Astrocyte (in vitro differentiated cells and primary cell): ENCODE measurements around the gene SIVA1.

Experiments used
- EZH2 ChIP-seq: IDR thresholded peaks from 2 replicates; pipeline ENCODE4 v1.6.1; 2012; ENCODE audit warnings: mild to moderate bottlenecking, low read length, inconsistent platforms; ENCODE audit not compliant: insufficient read depth
- TF ChIP-seq, protein P1 (sequence below): IDR thresholded peaks from 2 replicates; pipeline ENCODE4 v1.5.1; 2011; ENCODE audit warnings: low read depth, mild to moderate bottlenecking, inconsistent platforms, low read length, moderate library complexity; ENCODE audit not compliant: insufficient read depth

DNA sequence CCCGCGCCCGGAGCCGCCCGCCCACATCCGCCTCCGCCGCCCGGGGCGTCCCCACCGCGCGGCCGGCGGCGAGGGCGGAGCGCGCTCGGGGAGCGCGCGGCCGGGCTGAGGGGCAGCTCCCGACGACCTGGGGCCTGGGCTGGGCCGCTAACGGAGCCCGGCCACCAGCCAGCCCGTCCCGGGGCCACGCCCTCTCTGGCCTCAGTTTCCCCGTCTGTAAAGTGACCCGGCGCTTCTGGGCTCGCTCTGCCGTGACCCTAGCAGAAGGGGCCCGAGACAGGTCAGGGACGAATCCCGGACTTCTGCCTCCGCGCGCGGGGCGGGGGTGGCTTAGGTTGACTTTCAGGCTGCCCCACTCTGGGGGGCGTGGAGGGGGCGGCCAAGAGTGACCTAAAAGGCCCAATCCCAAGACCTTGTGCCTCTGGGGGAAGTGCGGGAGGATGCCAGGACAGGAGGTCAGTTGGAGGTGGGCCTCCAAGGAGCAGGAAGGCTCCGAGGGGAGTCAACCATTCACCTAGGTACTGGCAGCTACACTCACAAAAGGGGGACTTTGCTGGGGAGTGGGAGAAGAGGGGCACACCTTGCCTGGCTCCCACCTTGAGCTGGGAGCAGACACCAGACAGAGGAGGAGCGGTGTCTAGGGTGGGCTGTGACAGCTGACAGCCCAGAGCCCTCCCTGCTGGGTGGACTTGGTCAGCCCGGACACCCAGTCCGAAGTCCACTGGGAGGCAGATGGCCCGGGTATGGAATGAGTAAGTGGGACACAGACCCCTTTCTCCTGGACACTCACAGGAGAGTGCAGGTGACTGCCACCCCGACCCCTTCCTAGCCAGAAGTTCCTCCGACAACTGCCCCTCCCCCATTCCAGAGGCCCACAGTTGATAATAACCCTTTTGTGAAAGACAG lies 43.1 kb downstream of the SIVA1 start:
- TF ChIP-seq, protein P1, sequence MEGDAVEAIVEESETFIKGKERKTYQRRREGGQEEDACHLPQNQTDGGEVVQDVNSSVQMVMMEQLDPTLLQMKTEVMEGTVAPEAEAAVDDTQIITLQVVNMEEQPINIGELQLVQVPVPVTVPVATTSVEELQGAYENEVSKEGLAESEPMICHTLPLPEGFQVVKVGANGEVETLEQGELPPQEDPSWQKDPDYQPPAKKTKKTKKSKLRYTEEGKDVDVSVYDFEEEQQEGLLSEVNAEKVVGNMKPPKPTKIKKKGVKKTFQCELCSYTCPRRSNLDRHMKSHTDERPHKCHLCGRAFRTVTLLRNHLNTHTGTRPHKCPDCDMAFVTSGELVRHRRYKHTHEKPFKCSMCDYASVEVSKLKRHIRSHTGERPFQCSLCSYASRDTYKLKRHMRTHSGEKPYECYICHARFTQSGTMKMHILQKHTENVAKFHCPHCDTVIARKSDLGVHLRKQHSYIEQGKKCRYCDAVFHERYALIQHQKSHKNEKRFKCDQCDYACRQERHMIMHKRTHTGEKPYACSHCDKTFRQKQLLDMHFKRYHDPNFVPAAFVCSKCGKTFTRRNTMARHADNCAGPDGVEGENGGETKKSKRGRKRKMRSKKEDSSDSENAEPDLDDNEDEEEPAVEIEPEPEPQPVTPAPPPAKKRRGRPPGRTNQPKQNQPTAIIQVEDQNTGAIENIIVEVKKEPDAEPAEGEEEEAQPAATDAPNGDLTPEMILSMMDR: no peak
- TF ChIP-seq EZH2: no peak
